Chondrocyte (in vitro differentiated cells): Measurements from ENCODE around the gene FSIP1. TPM values are rescaled to one million over a fixed set of nuclear protein-coding genes. Genes with fewer than 3 reads are reported as not detected.

Source experiments
- DNase-seq: peaks from one replicate; pipeline ENCODE4 v3.0.0; 2021; ENCODE audit warnings: mixed read lengths, low spot score
- H3K27ac Mint-ChIP-seq: one replicate; pipeline ENCODE4 v1.8.0; 2021; ENCODE audit warnings: mild to moderate bottlenecking, moderate library complexity, mixed read lengths; ENCODE audit not compliant: unreplicated experiment
- H3K27me3 Mint-ChIP-seq: 2 replicates; pipeline ENCODE4 v1.8.0; 2021; ENCODE audit warnings: low read depth, mixed read lengths
- H3K36me3 Mint-ChIP-seq: 2 replicates; pipeline ENCODE4 v1.8.0; 2021; ENCODE audit warnings: low read depth, mixed read lengths
- H3K4me1 Mint-ChIP-seq: 2 replicates; pipeline ENCODE4 v1.8.0; 2021; ENCODE audit warnings: low read depth, mild to moderate bottlenecking, mixed read lengths
- H3K4me3 Mint-ChIP-seq: one replicate; pipeline ENCODE4 v1.8.0; 2021; ENCODE audit warnings: mild to moderate bottlenecking, moderate library complexity, mixed read lengths; ENCODE audit not compliant: unreplicated experiment
- H3K9me3 Mint-ChIP-seq: 2 replicates; pipeline ENCODE4 v1.8.0; 2021; ENCODE audit warnings: low read depth, mixed read lengths
- CTCF ChIP-seq: fragments of 200-600 bp; sonication (generic); IDR thresholded peaks from 2 replicates; pipeline ENCODE4 v1.5.0; 2021; ENCODE audit warnings: antibody characterized with exemption, mild to moderate bottlenecking, moderate library complexity
- total RNA-seq: library from RNA; stranded (reverse); gene quantifications from 3 replicates; pipeline ENCODE4 v1.2.1, GENCODE V29; 2021

Gene FSIP1
- total RNA-seq, 1 donor from 2014 or later: 0.40 TPM

GRCh38 chr15:39649757-39650156 is 132.9 kb downstream of the FSIP1 start:
- Mint-ChIP-seq H3K4me3 (no peak overlapping the region), H3K9me3 (no peaks in the 10 kb centered on the region), H3K36me3 (no peaks in the 10 kb centered on the region), H3K4me1 (peaks cover 11% of the 10 kb centered on the region), H3K27ac (no peak overlapping the region), H3K27me3 (no peaks in the 10 kb centered on the region)
- no peak for DNase-seq
- TF ChIP-seq CTCF: no peak

- Mint-ChIP-seq H3K36me3 (no peaks in the 10 kb centered on the region), H3K27ac (no peak overlapping the region), H3K27me3 (no peaks in the 10 kb centered on the region), H3K4me1 (peaks cover 36% of the 10 kb centered on the region), H3K4me3 (no peak overlapping the region), H3K9me3 (no peaks in the 10 kb centered on the region)
- TF ChIP-seq CTCF: no peak
- DNase-seq: no peak
Measured at GRCh38 chr15:39646425-39646824, 136.2 kb downstream of the FSIP1 start.

DNA sequence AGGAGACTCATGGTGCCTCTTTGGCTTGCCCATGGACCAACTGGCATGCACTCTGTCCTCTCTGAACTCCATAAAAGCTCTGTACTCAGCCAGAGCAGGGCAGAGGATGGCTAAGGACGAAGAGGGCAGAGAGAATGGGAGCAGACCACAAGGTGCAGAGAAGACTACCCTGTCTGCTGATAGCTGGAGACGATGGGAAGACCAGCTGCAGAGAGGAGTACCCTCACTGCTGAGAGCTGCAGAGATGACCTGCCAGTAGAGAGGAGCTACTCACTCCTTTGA is 136.7 kb downstream of the FSIP1 start:
- H3K4me1 Mint-ChIP-seq: peaks cover 41% of the 10 kb centered on the region
- DNase-seq: no peak
- H3K4me3 Mint-ChIP-seq: no peak overlapping the region
- no peaks in the 10 kb centered on the region for H3K36me3 Mint-ChIP-seq
- no peak for TF ChIP-seq CTCF
- H3K27me3 Mint-ChIP-seq: no peaks in the 10 kb centered on the region
- no peak overlapping the region for H3K27ac Mint-ChIP-seq
- H3K9me3 Mint-ChIP-seq: no peaks in the 10 kb centered on the region

- H3K4me1 Mint-ChIP-seq: peaks cover 46% of the 10 kb centered on the region
Measured at GRCh38 chr15:39645138-39645975, 137.3 kb downstream of the FSIP1 start.

GRCh38 chr15:39644136-39644535 is 138.5 kb downstream of the FSIP1 start:
- no peak for TF ChIP-seq CTCF
- Mint-ChIP-seq H3K4me1 (peaks cover 46% of the 10 kb centered on the region), H3K27ac (peak overlapping the region; percentile 8), H3K9me3 (no peaks in the 10 kb centered on the region), H3K27me3 (no peaks in the 10 kb centered on the region), H3K36me3 (no peaks in the 10 kb centered on the region), H3K4me3 (no peak overlapping the region)
- DNase-seq: no peak

More at GRCh38 chr15:39645138-39645975, 137.3 kb downstream of the FSIP1 start:
- H3K27me3 Mint-ChIP-seq: no peaks in the 10 kb centered on the region
- no peak for DNase-seq
- no peak for TF ChIP-seq CTCF
- no peaks in the 10 kb centered on the region for H3K9me3 Mint-ChIP-seq
- no peak overlapping the region for H3K4me3 Mint-ChIP-seq
- H3K27ac Mint-ChIP-seq: no peak overlapping the region
- no peaks in the 10 kb centered on the region for H3K36me3 Mint-ChIP-seq
